Tibial nerve (tissue), 4 donors: ENCODE measurements around the gene RAB40A. TPM values are rescaled to one million over a fixed set of nuclear protein-coding genes. Genes with fewer than 3 reads are reported as not detected.

ENCODE experiments used
- DNase-seq, 2 donors: peaks; one replicate each; pipeline ENCODE4 v3.0.0-alpha.2; 2019; ENCODE audit warnings: low spot score in 2 of 2
- H3K27ac ChIP-seq, 4 donors: fragments of 200-600 bp; sonication (generic) in 3 of 4; one replicate each; pipeline ENCODE4 v1.5.1; 2017 to 2019; ENCODE audit warnings: mild to moderate bottlenecking in 1 of 4
- H3K27me3 ChIP-seq, 2 donors: fragments of 200-600 bp; sonication (generic) in 1 of 2; one replicate each; pipeline versions ENCODE4 v1.5.1 to v1.6.0; 2017 to 2019
- H3K36me3 ChIP-seq, 3 donors: fragments of 200-600 bp; sonication (generic); one replicate each; pipeline ENCODE4 v1.5.1; 2018 to 2019
- H3K4me1 ChIP-seq, 4 donors: fragments of 200-600 bp; sonication (generic) in 3 of 4; one replicate each; pipeline ENCODE4 v1.5.1; 2017 to 2019
- H3K4me3 ChIP-seq, 4 donors: fragments of 200-600 bp; sonication (generic) in 3 of 4; one replicate each; pipeline ENCODE4 v1.5.1; 2017 to 2019; ENCODE audit warnings: mild to moderate bottlenecking in 1 of 4, moderate library complexity in 1 of 4
- H3K9me3 ChIP-seq, 4 donors: fragments of 200-600 bp; sonication (generic) in 3 of 4; one replicate each; pipeline ENCODE4 v1.5.1; 2017 to 2019
- CTCF ChIP-seq, 5 experiments: fragments of 200-600 bp in 3 of 5; fragments of 450-650 bp in 2 of 5; sonication (generic) in 3 of 5; IDR thresholded peaks; one replicate each; pipeline ENCODE4 v1.5.1; 2016 to 2019; ENCODE audit warnings: antibody characterized with exemption in 5 of 5, mild to moderate bottlenecking in 3 of 5, moderate library complexity in 2 of 5
- EP300 ChIP-seq, 2 donors: sonication (generic); formaldehyde crosslinking; IDR thresholded peaks; one replicate each; pipeline ENCODE4 v1.6.1; 2017; ENCODE audit warnings: antibody characterized with exemption in 2 of 2, mild to moderate bottlenecking in 1 of 2
- POLR2A ChIP-seq, 2 donors: fragments of 450-650 bp; IDR thresholded peaks; one replicate each; pipeline ENCODE4 v1.6.1; 2017; ENCODE audit warnings: antibody characterized with exemption in 2 of 2, mild to moderate bottlenecking in 2 of 2, moderate library complexity in 2 of 2
- WGBS, 2 donors: methylation state at CpG; one replicate each; pipeline ENCODE4 v1.1.5; 2018; 5-methylcytosine and 5-hydroxymethylcytosine counted together
- total RNA-seq, 4 donors: library from RNA; depleted of rRNA; stranded (reverse); fragments of >200 nt; gene quantifications; one replicate each; pipeline ENCODE4 v1.1.0, GENCODE V29; 2016

Gene RAB40A, protein sequence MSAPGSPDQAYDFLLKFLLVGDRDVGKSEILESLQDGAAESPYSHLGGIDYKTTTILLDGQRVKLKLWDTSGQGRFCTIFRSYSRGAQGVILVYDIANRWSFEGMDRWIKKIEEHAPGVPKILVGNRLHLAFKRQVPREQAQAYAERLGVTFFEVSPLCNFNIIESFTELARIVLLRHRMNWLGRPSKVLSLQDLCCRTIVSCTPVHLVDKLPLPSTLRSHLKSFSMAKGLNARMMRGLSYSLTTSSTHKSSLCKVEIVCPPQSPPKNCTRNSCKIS
- 1 to 10 TPM in 3 of 4 donors, under 1 TPM in 1; 0.39 to 8.7 (median 3.4) TPM for total RNA-seq

- Histone ChIP-seq H3K36me3 (peaks cover 0 to 4% (median 0%) of the 10 kb centered on the region in 3 donors), H3K27ac (no peak within 1 kb of the TSS), H3K4me1 (no peaks in the 10 kb centered on the region), H3K4me3 (no peak within 1 kb of the TSS), H3K27me3 (peaks cover 0 to 22% of the 10 kb centered on the region in 2 donors), H3K9me3 (no peaks in the 10 kb centered on the region)
- DNase-seq = no peak
- no peak for TF ChIP-seq POLR2A (IDR thresholded peaks at IDR 0.05)
- TF ChIP-seq CTCF (IDR thresholded peaks at IDR 0.05) = no peak
- no peak for TF ChIP-seq EP300 (IDR thresholded peaks at IDR 0.05)
- 51 to 94% methylated on average over 2 of the region's 2 CpGs for WGBS, 2 donors
Observed at GRCh38 chrX:103519389-103519788, at the start of gene RAB40A. Gene RAB40A (minus strand): TSS chrX:103519489. CDS start chrX:103500756, 18,733 bp downstream.

GRCh38 chrX:103565752-103566151 lies 46.5 kb upstream of the RAB40A start:
- TF ChIP-seq POLR2A (IDR thresholded peaks at IDR 0.05) = no peak
- no peak for TF ChIP-seq CTCF (IDR thresholded peaks at IDR 0.05)
- no peak for TF ChIP-seq EP300 (IDR thresholded peaks at IDR 0.05)
- Histone ChIP-seq H3K27me3 (peaks cover 0 to 12% of the 10 kb centered on the region in 2 donors), H3K4me3 (no peak overlapping the region), H3K9me3 (no peaks in the 10 kb centered on the region), H3K4me1 (no peaks in the 10 kb centered on the region), H3K36me3 (no peaks in the 10 kb centered on the region), H3K27ac (peak overlapping the region in 2 of 4 donors; percentile 37 to 72)
- 11 to 45% methylated on average over 1 of the region's 1 CpG for WGBS, 2 donors
- DNase-seq = no peak

GRCh38 chrX:103565197-103565596 lies 45.9 kb upstream of the RAB40A start:
- Histone ChIP-seq H3K27me3 (peaks cover 0 to 12% of the 10 kb centered on the region in 2 donors), H3K36me3 (no peaks in the 10 kb centered on the region), H3K4me1 (no peaks in the 10 kb centered on the region), H3K4me3 (no peak overlapping the region), H3K27ac (peak overlapping the region in 3 of 4 donors; percentile 13 to 72 (median 26)), H3K9me3 (no peaks in the 10 kb centered on the region)
- 52 to 62% methylated on average over 3 to 4 of the region's 4 CpGs for WGBS, 2 donors
- no peak for DNase-seq
- TF ChIP-seq POLR2A (IDR thresholded peaks at IDR 0.05) (no peak), CTCF (IDR thresholded peaks at IDR 0.05) (no peak), EP300 (IDR thresholded peaks at IDR 0.05) (peak in 1 of 2 donors; percentile 25)

DNA sequence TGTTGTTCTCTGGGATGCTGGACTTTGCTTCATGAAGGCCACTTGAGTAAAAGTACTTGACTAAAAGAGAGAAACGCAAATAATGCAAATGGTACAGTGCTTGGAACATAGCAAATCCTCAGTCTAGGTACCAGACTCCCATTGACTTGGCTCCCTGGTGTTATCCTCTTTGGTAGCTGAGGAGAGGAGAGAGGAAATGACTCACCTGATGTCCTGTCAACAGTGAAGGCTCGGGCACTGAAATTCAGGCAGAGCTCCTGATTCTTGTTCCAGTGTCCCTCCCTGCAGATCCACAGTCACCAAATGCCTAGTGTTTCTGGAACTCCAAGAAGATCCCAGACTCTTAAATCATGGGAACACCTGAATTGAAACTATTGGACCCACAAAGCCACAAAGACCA lies 43.5 kb upstream of the RAB40A start:
- DNase-seq = no peak
- 69 to 90% methylated on average over 2 of the region's 2 CpGs for WGBS, 2 donors
- H3K27me3 ChIP-seq = peaks cover 0 to 18% of the 10 kb centered on the region in 2 donors

More for the DNA sequence above, 43.5 kb upstream of the RAB40A start:
- Histone ChIP-seq H3K9me3 (no peaks in the 10 kb centered on the region), H3K36me3 (no peaks in the 10 kb centered on the region), H3K4me1 (no peaks in the 10 kb centered on the region), H3K4me3 (no peak overlapping the region), H3K27ac (no peak overlapping the region)
- TF ChIP-seq POLR2A (IDR thresholded peaks at IDR 0.05) (no peak), EP300 (IDR thresholded peaks at IDR 0.05) (no peak), CTCF (IDR thresholded peaks at IDR 0.05) (no peak)
